Tibial nerve (tissue), 4 donors: ENCODE measurements around the gene NHERF2. TPM values are rescaled to one million over a fixed set of nuclear protein-coding genes. Genes with fewer than 3 reads are reported as not detected.

Experiments used
- DNase-seq, 2 donors: peaks; one replicate each; pipeline ENCODE4 v3.0.0-alpha.2; 2019; ENCODE audit warnings: low spot score in 2 of 2
- H3K27ac ChIP-seq, 4 donors: fragments of 200-600 bp; sonication (generic) in 3 of 4; one replicate each; pipeline ENCODE4 v1.5.1; 2017 to 2019; ENCODE audit warnings: mild to moderate bottlenecking in 1 of 4
- H3K27me3 ChIP-seq, 2 donors: fragments of 200-600 bp; sonication (generic) in 1 of 2; one replicate each; pipeline versions ENCODE4 v1.5.1 to v1.6.0; 2017 to 2019
- H3K36me3 ChIP-seq, 3 donors: fragments of 200-600 bp; sonication (generic); one replicate each; pipeline ENCODE4 v1.5.1; 2018 to 2019
- H3K4me1 ChIP-seq, 4 donors: fragments of 200-600 bp; sonication (generic) in 3 of 4; one replicate each; pipeline ENCODE4 v1.5.1; 2017 to 2019
- H3K4me3 ChIP-seq, 4 donors: fragments of 200-600 bp; sonication (generic) in 3 of 4; one replicate each; pipeline ENCODE4 v1.5.1; 2017 to 2019; ENCODE audit warnings: mild to moderate bottlenecking in 1 of 4, moderate library complexity in 1 of 4
- H3K9me3 ChIP-seq, 4 donors: fragments of 200-600 bp; sonication (generic) in 3 of 4; one replicate each; pipeline ENCODE4 v1.5.1; 2017 to 2019
- EP300 ChIP-seq, 2 donors: sonication (generic); formaldehyde crosslinking; IDR thresholded peaks; one replicate each; pipeline ENCODE4 v1.6.1; 2017; ENCODE audit warnings: antibody characterized with exemption in 2 of 2, mild to moderate bottlenecking in 1 of 2
- POLR2A ChIP-seq, 2 donors: fragments of 450-650 bp; IDR thresholded peaks; one replicate each; pipeline ENCODE4 v1.6.1; 2017; ENCODE audit warnings: antibody characterized with exemption in 2 of 2, mild to moderate bottlenecking in 2 of 2, moderate library complexity in 2 of 2
- WGBS, 2 donors: methylation state at CpG; one replicate each; pipeline ENCODE4 v1.1.5; 2018; 5-methylcytosine and 5-hydroxymethylcytosine counted together
- total RNA-seq, 4 donors: library from RNA; depleted of rRNA; stranded (reverse); fragments of >200 nt; gene quantifications; one replicate each; pipeline ENCODE4 v1.1.0, GENCODE V29; 2016
- TF ChIP-seq, protein P1 (sequence below), 5 experiments: fragments of 200-600 bp in 3 of 5; fragments of 450-650 bp in 2 of 5; sonication (generic) in 3 of 5; IDR thresholded peaks; one replicate each; pipeline ENCODE4 v1.5.1; 2016 to 2019; ENCODE audit warnings: antibody characterized with exemption in 5 of 5, mild to moderate bottlenecking in 3 of 5, moderate library complexity in 2 of 5

Gene NHERF2
- total RNA-seq, 4 donors from 2014 or later = 54.7 to 83.1 (median 64.9) TPM

DNA sequence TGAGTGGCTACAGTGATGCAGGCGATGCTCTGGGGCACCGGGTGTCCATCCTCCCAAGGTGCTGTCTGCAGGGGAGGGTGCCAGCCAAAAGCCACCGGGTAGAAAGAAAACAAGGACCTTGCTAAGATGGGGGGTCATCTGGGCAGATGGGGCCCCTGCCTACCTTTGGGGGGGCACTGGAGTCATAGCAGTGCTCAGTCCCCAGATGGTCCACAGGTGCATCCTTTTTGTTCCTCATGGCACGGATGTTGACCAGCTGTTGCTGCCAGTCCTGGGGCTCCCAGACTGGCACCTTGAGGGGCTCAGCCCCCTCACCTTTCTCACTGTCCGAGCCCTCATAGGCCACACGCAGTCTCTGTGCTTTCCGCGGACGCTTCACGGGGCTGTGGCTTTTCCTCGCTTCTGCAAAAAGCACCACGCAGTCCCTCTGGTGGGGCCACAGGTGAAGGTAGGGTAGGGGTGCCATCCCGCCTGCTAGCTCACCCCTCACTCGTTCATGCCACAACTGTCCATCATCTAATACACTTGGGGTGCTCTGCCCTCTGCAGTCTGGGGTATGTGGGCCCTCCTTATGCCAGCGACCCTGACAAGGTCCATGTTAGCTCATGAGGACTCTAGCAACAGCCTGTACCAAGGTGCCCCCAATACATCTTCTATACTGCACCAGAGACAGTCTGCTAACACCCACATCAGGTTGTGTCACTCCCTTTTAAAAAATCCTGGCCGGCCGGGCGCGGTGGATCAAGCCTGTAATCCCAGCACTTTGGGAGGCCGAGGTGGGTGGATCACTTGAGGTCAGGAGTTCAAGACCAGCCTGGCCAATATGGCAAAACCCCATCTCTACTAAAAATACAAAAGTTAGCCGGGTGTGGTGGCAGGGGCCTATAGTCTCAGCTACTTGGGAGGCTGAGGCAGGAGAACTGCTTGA is 19.5 kb downstream of the NHERF2 start:
- H3K4me3 ChIP-seq = peak overlapping the region in 3 of 4 donors; percentile 71 to 91 (median 86)
- peaks cover 0 to 63% (median 33%) of the 10 kb centered on the region in 4 donors for H3K4me1 ChIP-seq
- no peak for DNase-seq
- H3K9me3 ChIP-seq = no peaks in the 10 kb centered on the region
- no peak for TF ChIP-seq POLR2A (IDR thresholded peaks at IDR 0.05)
- no peak for TF ChIP-seq EP300 (IDR thresholded peaks at IDR 0.05)
- TF ChIP-seq, protein P1, sequence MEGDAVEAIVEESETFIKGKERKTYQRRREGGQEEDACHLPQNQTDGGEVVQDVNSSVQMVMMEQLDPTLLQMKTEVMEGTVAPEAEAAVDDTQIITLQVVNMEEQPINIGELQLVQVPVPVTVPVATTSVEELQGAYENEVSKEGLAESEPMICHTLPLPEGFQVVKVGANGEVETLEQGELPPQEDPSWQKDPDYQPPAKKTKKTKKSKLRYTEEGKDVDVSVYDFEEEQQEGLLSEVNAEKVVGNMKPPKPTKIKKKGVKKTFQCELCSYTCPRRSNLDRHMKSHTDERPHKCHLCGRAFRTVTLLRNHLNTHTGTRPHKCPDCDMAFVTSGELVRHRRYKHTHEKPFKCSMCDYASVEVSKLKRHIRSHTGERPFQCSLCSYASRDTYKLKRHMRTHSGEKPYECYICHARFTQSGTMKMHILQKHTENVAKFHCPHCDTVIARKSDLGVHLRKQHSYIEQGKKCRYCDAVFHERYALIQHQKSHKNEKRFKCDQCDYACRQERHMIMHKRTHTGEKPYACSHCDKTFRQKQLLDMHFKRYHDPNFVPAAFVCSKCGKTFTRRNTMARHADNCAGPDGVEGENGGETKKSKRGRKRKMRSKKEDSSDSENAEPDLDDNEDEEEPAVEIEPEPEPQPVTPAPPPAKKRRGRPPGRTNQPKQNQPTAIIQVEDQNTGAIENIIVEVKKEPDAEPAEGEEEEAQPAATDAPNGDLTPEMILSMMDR (IDR thresholded peaks at IDR 0.05) = no peak
- H3K27ac ChIP-seq = peak overlapping the region in 2 of 4 donors; percentile 69 to 90
- H3K27me3 ChIP-seq = no peaks in the 10 kb centered on the region
- 83 to 84% methylated on average over 21 of the region's 21 CpGs for WGBS, 2 donors
- peaks cover 0 to 36% (median 0%) of the 10 kb centered on the region in 3 donors for H3K36me3 ChIP-seq

DNA sequence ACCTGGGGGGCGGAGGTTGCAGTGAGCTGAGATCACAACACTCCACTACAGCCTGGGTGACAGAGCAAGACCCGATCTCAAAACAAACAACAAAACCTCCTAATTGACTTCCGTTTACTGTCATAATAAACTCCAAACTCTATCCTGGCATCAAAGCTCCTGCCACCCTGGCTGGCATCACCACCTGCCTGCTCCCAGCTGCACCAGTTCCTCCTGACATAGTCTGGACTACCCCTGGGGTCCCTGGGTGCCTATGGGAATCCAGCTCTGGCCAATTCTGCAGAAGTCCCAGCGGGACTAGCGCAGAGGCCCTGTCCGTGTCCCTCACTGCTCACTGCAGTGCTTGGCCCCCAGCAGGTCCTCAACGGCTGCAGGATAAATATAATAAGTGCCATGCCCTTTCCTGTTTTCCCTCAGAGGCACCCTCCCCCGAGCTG is 20.2 kb downstream of the NHERF2 start:
- Histone ChIP-seq H3K36me3 (peaks cover 0 to 41% (median 0%) of the 10 kb centered on the region in 3 donors), H3K4me1 (peaks cover 0 to 60% (median 31%) of the 10 kb centered on the region in 4 donors), H3K4me3 (peak overlapping the region; percentile 71 to 94 (median 88)), H3K9me3 (no peaks in the 10 kb centered on the region), H3K27ac (peak overlapping the region; percentile 9 to 90 (median 70)), H3K27me3 (no peaks in the 10 kb centered on the region)
- 16 to 20% methylated on average over 8 of the region's 8 CpGs for WGBS, 2 donors
- TF ChIP-seq POLR2A (IDR thresholded peaks at IDR 0.05) = no peak
- no peak for TF ChIP-seq EP300 (IDR thresholded peaks at IDR 0.05)
- TF ChIP-seq, protein P1 (IDR thresholded peaks at IDR 0.05) = no peak
- no peak for DNase-seq

DNA sequence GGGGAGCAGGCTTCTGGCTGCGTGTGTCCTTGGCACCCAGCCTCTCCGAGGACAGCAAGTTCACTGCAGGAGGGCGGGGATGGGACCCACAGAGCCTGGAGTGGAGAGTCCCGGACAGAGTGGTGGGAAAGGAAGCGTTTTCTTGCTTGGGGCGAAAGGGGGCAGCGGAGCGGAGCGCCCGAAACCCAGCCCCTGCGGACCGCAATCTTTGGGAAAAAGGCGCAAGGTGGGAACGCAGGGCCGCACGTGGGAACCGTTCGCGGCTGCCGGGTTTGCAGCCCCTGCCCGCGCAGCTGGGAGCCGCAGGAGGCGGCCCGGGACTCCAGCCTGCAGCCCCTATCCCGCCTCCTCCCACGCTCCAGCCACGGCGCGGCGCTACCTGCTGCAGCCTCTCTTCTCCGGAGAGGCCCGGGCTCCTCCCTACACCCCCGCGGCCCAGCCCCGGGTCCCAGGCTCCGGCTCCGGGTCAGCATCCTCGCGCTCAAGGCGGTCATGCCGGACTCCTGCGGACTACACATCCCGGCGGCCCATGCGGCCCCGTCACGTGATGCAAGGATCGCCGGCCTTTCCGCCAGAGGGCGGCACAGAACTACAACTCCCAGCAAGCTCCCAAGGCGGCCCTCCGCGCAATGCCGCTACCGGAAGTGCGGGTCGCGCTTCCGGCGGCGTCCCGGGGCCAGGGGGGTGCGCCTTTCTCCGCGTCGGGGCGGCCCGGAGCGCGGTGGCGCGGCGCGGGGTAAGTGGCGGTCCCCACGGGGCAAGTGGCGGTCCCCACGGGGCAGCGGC is 20.8 kb downstream of the NHERF2 start, which contains the start of the genes NTHL1 and TSC2:
NTHL1 (minus strand) TSS at position 505 of the 786 bp plus-strand sequence; CDS start at position 494, 11 bp downstream.
TSC2 (plus strand) TSS at position 656 of the 786 bp plus-strand sequence. CDS start 631 bp downstream, outside the sequence.
- Histone ChIP-seq H3K27ac (peak within 1 kb of the TSS; percentile 9 to 90 (median 70)), H3K9me3 (no peaks in the 10 kb centered on the region), H3K4me1 (peaks cover 0 to 54% (median 26%) of the 10 kb centered on the region in 4 donors), H3K36me3 (peaks cover 0 to 47% (median 0%) of the 10 kb centered on the region in 3 donors), H3K4me3 (peak within 1 kb of the TSS; percentile 71 to 94 (median 88)), H3K27me3 (no peaks in the 10 kb centered on the region)
- WGBS, 2 donors = 1 to 2% methylated on average over 16 to 48 of the region's 81 CpGs
- TF ChIP-seq POLR2A (IDR thresholded peaks at IDR 0.05) = peak in 1 of 2 donors; percentile 44
- TF ChIP-seq, protein P1 (IDR thresholded peaks at IDR 0.05) = peak; percentile 43 to 84 (median 66)
- TF ChIP-seq EP300 (IDR thresholded peaks at IDR 0.05) = peak; percentile 82 to 86
- peak; percentile 94 for DNase-seq

DNA sequence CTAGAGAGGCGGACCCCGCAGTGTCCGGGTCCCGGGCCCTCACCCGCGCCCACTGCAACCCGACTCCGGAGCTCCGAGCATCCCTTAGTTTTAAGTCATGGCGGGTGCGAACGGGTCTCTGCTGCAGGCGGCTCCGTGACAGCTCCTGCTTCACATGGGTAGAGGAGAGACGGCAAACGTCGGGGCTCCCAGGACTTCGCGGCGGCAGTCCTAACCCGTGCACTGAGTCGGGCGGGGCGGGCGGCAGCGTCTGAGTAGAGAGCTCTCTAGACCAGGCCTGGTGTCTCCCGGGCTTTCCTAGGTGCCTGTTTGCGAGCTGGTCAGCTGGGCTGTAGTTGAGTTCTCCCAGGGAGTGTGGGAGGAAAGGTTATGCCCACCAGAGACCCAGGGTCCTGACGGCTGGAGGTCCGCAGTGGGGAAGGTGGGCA is 21.4 kb downstream of the NHERF2 start:
- DNase-seq = no peak
- Histone ChIP-seq H3K4me1 (peaks cover 0 to 50% (median 26%) of the 10 kb centered on the region in 4 donors), H3K27ac (peak overlapping the region in 3 of 4 donors; percentile 16 to 90 (median 72)), H3K9me3 (no peaks in the 10 kb centered on the region), H3K4me3 (peak overlapping the region; percentile 71 to 94 (median 88)), H3K27me3 (no peaks in the 10 kb centered on the region), H3K36me3 (peaks cover 0 to 51% (median 0%) of the 10 kb centered on the region in 3 donors)
- WGBS, 2 donors = 1 to 17% methylated on average over 2 to 19 of the region's 30 CpGs
- no peak for TF ChIP-seq POLR2A (IDR thresholded peaks at IDR 0.05)
- no peak for TF ChIP-seq EP300 (IDR thresholded peaks at IDR 0.05)
- TF ChIP-seq, protein P1 (IDR thresholded peaks at IDR 0.05) = no peak
